NCI-H1417 (cell line): ENCODE measurements around the gene UNC45B.
"Not testable (repeated sequence)": the region's sequence is repeated elsewhere in the genome, so short reads cannot be mapped to it uniquely, and the experiment has no call there.

ENCODE experiments used
- DNase-seq, 3 experiments: peaks; one replicate each; lab custom pipeline; 2025; lab: John Stamatoyannopoulos, UW

UNC45B gene

DNA sequence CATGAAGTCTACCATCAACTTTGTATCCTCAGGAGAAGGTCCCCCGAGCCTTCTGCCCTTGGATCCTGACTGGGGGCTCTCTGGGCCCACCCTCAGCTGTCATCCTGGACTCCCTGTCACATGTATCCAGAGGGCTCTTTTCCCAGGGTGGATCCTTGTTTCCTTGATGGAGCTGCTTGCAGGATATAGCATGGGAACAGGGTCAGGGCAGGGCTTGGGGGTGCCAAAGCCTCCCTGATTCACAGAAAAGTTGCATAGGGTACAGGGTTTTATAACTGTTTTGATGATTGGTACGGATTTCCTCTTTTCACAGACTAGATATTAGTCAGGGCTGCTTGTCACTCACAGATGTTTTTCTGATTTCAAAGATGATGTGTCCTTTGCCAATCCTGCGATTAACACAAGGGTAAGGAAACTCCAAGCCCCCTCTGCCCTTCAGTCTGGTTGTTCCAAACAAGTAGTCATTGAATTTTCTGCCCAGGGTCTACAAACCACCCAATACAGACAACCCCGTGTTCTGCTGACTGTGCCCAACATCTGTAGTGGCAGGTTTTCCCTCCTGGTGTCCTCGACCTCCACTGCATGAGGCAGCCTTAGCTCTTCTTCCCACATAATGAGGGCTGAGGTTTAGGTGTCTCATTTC is 67.1 kb downstream of the UNC45B start:
- no peak for DNase-seq

DNA sequence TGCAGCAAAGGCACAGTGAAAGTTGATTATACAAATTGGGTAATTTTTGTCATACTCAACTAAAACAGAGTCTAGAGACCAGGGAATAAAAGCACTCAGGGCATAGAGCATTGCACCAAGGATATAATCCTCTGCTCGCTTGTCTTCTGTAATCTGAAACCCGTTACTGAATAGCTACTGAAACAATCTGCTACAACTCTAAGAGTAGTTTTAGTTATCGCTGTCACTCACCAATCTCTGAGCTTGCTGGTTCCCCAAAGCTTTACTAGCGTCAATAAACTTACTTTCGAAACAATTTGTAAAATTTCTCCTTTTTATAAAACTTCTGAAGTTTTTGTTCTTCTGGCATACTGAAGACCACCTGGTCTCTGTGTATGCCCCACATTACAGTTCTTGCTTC is 69.5 kb downstream of the UNC45B start:
- no peak for DNase-seq

DNA sequence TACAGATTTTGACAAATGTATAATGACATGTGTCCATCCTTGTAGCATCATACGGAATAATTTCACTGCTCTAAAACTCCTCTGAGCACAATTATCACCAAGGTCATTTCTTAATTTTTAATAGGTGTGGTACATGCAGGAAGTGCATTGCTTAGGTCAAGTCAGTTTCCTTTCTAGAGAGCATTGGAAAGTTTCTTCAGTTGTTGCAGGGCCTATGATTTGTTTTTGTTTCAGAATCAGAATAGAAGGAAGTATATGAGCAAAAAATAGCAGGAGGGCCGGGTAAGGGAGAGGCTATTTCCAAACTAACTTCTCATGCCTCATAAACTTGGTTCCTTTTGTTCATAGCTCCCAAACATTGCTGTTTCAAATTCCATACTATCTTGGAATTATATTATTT is 71.3 kb downstream of the UNC45B start:
- no peak for DNase-seq

DNA sequence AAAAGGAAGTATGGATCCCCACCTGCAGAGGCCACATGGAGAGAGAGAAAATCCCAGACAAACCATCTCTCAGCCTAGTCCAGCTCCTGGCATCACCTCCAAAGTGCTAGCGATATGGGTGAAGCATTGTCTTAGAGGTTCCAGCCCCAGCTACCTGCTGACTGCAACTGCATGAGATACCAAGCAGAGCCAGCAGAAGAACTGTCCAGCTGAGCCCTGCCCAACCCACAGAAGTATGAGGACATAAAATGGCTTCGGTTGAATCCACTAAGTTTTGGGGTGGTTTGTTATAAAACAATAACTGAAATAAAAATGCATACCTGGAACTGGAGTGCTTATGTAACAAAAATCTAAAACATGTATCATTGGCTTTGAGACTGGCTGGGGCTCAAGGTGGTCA is 74.8 kb downstream of the UNC45B start:
- no peak for DNase-seq

DNA sequence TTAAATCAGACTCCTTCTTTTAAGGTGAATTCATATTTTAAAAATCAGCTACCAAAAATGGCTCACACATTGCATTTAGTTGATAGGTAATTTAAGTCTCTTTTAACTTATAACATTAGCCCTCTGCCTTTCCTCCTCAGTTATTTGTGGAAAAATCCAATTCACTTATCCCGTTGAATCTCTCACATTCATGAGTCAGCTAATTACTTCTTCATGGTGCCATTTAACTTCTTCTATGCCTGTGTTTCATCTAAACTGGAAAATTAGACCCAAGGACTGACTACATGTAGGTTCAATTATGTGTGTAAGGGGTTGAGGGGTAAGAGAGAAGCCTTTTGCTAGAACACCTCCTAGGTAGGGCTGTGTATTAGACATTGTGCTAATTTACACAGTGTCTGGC is 76.8 kb downstream of the UNC45B start:
- no peak for DNase-seq

DNA sequence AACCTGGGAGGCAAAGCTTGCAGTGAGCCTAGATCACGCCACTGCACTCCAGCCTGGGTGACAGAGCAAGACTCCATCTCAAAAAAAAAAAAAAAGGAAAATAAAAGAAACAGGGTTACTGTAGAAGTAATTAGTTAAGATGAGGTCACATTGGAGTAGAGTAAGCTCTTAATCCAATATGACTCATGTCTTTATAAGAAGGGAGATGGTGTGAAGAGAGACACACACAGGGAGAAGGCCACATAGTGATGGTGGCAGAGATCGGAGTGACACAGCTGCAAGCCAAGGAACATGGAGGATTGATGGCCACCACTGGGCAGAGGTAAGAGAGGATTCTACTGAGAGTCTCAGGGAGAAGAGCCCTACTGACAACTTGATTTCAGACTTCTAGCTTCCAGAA is 79.9 kb downstream of the UNC45B start:
- DNase-seq = no peak

DNA sequence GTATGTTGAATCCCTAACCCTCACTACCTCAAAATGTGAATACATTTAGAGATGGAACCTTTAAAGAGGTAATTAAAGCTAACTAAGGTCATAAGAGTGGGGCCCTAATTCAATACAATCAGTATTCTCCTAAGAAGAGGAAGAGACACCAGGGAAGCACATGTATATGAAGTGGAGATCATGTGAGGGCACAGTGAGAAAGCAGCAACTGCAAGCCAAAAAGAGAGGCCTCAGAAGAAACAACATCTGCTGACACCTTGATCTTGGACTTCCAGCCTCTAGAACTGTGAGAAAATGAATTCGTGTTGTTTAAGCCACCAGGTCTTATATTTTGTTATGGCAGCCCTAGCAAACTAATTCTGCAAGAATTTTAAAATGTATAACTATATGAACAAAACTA is 82.0 kb downstream of the UNC45B start:
- no peak for DNase-seq

DNA sequence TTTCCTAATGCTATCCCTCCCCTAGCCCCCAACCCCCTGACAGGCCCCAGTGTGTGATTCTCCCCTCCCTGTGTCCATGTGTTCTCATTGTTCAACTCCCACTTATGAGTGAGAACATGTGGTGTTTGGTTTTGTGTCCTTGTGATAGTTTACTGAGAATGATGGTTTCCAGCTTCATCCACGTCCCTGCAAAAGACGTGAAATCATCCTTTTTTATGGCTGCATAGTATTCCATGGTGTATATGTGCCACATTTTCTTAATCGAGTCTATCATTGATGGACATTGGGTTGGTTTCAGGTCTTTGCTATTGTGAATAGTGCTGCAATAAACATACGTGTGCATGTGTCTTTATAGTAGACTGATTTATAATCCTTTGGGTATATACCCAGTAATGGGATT is 86.7 kb downstream of the UNC45B start:
- not testable (repeated sequence) for DNase-seq

DNA sequence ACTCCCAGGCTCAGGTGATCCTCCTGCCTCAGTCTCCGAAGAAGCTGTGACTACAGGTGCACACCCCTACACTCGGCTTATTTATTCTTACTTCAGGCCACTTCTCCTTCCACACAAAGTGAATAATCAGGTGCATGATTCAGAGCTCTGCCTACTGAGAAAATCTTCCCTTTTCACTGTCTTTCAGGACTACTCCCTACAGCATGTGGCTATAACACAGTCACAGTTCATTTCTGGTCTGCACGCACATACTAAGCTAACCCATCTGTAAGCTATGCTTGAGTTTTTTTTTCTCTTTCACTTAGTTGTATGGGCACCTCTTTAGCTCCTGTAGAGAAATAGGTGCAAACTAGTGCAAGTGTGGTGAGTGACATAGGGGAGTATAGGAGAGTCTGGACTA is 87.7 kb downstream of the UNC45B start:
- no peak for DNase-seq

DNA sequence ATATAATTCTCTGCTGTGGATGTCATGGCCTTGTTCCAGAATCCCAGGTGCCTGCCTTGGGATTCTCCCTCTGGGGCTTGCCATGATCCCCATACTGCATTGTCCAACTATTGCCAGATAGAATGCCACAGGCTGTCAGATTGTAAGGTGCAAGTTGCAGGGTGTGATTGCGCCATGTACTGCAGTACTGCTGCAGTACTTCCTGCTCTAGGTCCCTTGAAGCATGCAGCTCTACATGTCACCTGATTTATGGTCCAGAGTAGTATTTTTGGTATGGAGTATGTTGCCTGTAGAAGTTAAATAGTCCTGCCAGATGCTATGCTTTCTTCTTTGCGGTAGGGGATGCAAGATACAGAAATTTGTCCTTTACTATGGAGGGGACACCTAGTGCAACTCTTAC is 88.3 kb downstream of the UNC45B start:
- no peak for DNase-seq

DNA sequence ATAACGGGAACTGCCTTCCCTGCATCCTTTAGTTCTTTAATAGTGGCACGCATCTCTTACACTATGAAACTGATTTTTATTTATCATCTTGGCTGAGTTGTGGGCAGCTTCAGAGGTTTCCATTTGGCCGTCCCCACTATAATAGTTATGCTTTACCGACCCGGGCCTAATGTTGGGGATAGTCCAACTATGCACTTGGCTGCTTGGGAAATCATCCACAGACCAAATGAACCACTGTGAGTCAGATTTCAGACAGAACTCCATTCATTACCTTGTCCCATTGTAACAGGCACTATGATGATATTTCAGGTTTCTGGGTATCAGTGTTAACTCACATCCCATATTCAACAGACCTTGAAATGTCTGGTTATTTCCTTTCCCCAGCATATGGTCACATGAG is 89.2 kb downstream of the UNC45B start:
- no peak for DNase-seq

DNA sequence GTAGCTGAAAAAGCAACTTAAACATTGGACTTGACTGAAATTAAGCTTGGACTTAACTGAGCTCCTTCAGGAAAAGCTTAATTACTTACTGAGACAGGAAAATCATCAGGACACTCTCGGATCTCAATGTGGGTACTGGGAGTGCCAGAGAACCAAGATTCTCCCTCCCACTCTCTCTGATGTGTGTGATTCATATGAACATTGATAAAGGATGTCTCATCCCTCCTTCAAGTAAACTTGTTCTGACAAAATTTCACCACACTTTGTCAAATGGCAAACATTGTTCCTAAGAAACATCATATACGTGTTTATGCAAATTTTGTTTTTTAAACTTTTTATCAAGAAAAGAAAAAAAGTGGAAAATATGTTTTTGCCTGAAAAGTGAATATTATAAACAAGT is 91.2 kb downstream of the UNC45B start:
- DNase-seq = no peak
